HG03442 (cell line): Measurements from ENCODE around the gene MS4A10.

Experiments used
- ATAC-seq: cut with Tn5 transposase; IDR thresholded peaks from one replicate; pipeline ENCODE4 v1.9.1; 2021; ENCODE audit warnings: mild to moderate bottlenecking, moderate library complexity; ENCODE audit not compliant: unreplicated experiment

Gene MS4A10

DNA sequence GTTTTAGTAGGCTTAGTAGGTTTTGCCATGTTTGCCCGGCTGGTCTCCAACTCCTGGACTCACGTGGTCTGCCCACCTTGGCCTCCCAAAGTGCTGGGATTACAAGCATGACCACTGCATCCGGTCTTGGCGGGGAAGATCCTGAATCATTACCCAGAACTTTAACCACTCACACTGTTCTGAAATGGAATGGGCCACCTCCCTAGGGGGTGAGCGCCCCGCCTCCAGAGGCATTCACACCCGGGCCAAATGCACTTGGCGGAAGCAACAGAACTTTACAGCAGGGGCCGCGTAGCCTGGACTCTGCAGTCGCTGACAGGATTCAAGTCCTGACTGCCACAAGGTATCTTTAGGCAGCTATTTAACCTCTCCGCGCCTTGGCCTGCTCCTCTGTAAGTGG, 62.1 kb downstream of the MS4A10 start:
- ATAC-seq = no peak

DNA sequence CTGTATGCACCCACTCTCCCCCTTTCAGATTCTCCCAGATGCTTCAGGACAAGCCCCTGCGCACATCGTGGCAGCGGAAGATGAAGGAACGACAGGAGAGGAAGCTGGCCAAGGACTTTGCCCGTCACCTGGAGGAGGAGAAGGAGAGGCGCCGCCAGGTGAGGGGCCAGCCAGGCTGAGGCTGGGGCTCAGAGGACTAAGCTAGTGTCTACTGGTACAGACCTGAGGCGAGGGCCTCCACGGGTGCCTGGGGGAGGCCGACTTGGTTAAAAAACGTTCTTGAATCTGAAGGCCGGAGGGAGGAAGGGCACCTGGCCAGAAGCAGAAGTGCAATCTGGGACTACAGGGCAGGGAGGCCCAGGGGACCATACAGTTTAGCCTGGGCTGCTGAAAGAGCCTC, 62.8 kb downstream of the MS4A10 start:
- no peak for ATAC-seq

DNA sequence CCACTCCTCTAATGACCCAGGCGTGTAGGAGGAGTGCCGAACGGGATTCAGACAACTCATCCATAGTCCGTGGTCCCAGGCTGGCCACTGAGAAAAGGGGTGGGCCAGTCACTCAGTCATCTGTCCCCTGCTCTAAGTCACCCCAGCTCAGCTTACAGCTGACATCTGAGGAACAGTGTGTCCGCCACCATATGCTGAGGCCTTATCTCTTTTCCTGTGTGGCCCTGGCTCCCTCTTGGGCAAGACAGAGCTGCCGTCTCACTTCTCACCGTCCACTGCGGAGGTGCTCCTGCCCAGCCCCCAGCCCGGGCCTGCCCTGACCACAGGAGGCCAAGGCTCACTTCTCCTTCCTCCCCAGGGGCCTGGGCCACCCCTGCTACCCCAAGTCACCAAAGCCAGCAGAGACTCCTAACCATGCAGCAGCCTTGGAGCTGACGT, 63.6 kb downstream of the MS4A10 start:
- ATAC-seq = no peak

GRCh38 chr11:60849641-60850520, 64.7 kb downstream of the MS4A10 start:
- no peak for ATAC-seq
